Stimulated activated CD8-positive, alpha-beta memory T cell treated with anti-CD3 and anti-CD28 coated beads, Interleukin-4, amount 100 ng/mL, for 24 hours (primary cell): ENCODE measurements around the gene CXCL14.

Experiments
- DNase-seq: peaks from one replicate; pipeline ENCODE4 v3.0.0-alpha.2; 2020; ENCODE audit warnings: low read depth

The CXCL14 gene

GRCh38 chr5:135567661-135568060 is 11.1 kb downstream of the CXCL14 start:
- DNase-seq: no peak

- no peak for DNase-seq
Measured at GRCh38 chr5:135566422-135567400, 12.1 kb downstream of the CXCL14 start.

- peak; percentile 56 for DNase-seq
Measured at GRCh38 chr5:135565725-135566421, 12.9 kb downstream of the CXCL14 start.

- DNase-seq: no peak
Measured at GRCh38 chr5:135565266-135565665, 13.5 kb downstream of the CXCL14 start.

GRCh38 chr5:135564331-135564730 is 14.5 kb downstream of the CXCL14 start:
- DNase-seq: no peak

GRCh38 chr5:135561266-135561665 is 17.5 kb downstream of the CXCL14 start:
- no peak for DNase-seq

- DNase-seq: peak; percentile 48
Measured at GRCh38 chr5:135560858-135561257, 17.9 kb downstream of the CXCL14 start.

GRCh38 chr5:135559354-135559753 is 19.4 kb downstream of the CXCL14 start:
- no peak for DNase-seq

- no peak for DNase-seq
Measured at GRCh38 chr5:135557076-135557838, 21.5 kb downstream of the CXCL14 start.

GRCh38 chr5:135556620-135557019 is 22.2 kb downstream of the CXCL14 start:
- no peak for DNase-seq

- DNase-seq: no peak
Measured at GRCh38 chr5:135555530-135555929, 23.3 kb downstream of the CXCL14 start.

- DNase-seq: no peak
Measured at GRCh38 chr5:135553688-135554462, 24.9 kb downstream of the CXCL14 start.

- peak; percentile 24 for DNase-seq
Measured at GRCh38 chr5:135551593-135552447, 27.0 kb downstream of the CXCL14 start.

GRCh38 chr5:135549413-135549812 is 29.4 kb downstream of the CXCL14 start:
- DNase-seq: no peak

- DNase-seq: no peak
Measured at GRCh38 chr5:135547590-135548254, 31.1 kb downstream of the CXCL14 start.

- no peak for DNase-seq
Measured at GRCh38 chr5:135546912-135547311, 31.9 kb downstream of the CXCL14 start.

- no peak for DNase-seq
Measured at GRCh38 chr5:135546101-135546500, 32.7 kb downstream of the CXCL14 start.

GRCh38 chr5:135545099-135545498 is 33.7 kb downstream of the CXCL14 start:
- DNase-seq: no peak

- DNase-seq: no peak
Measured at GRCh38 chr5:135543485-135544304, 35.1 kb downstream of the CXCL14 start.
